ENCODE data around the gene CNOT3. TPM values are rescaled to one million over a fixed set of nuclear protein-coding genes. Genes with fewer than 3 reads are reported as not detected.

The CNOT3 gene
- total RNA-seq, 2 donors from 2014 or later = 22.4 to 51.4 TPM

- Histone ChIP-seq H3K4me1 (peaks cover 22% of the 10 kb centered on the region), H3K27ac (no peak overlapping the region), H3K9me3 (no peaks in the 10 kb centered on the region), H3K36me3 (replicated peaks in 1 of 2; ENCODE audit: insufficient read depth in 1 of 2, low read depth in 2 of 2) (peaks cover 0 to 6% of the 10 kb centered on the region in 2 donors), H3K4me3 (no peak overlapping the region), H3K27me3 (no peaks in the 10 kb centered on the region)
- ATAC-seq (no peak), DNase-seq (no peak)
- 97% methylated on average over 7 of the region's 7 CpGs for WGBS, 2 donors
- intact Hi-C loops (cut with DNase I) = no loop called here
- TF ChIP-seq POLR2A (IDR thresholded peaks at IDR 0.05) (no peak), CTCF (IDR thresholded peaks at IDR 0.05) (no peak)
These were observed 59.0 kb downstream of the CNOT3 start for GRCh38 chr19:54196536-54196935.

- ATAC-seq (no peak), DNase-seq (no peak)
- TF ChIP-seq POLR2A (IDR thresholded peaks at IDR 0.05) (no peak), CTCF (IDR thresholded peaks at IDR 0.05) (no peak)
- peaks cover 22% of the 10 kb centered on the region for H3K4me1 ChIP-seq
- no peak overlapping the region for H3K27ac ChIP-seq
- no peaks in the 10 kb centered on the region for H3K27me3 ChIP-seq
- no peak overlapping the region for H3K4me3 ChIP-seq
- 78 to 80% methylated on average over 3 of the region's 3 CpGs for WGBS, 2 donors
- peaks cover 0 to 8% of the 10 kb centered on the region in 2 donors for H3K36me3 ChIP-seq (replicated peaks in 1 of 2; ENCODE audit: insufficient read depth in 1 of 2, low read depth in 2 of 2)
- H3K9me3 ChIP-seq = no peaks in the 10 kb centered on the region
- intact Hi-C loops (cut with DNase I) = no loop called here
These were observed 59.6 kb downstream of the CNOT3 start for GRCh38 chr19:54197121-54197520.

- H3K4me3 ChIP-seq = no peak overlapping the region
- ATAC-seq (no peak), DNase-seq (no peak)
- H3K4me1 ChIP-seq = peaks cover 37% of the 10 kb centered on the region
- no peak overlapping the region for H3K27ac ChIP-seq
- intact Hi-C loops (cut with DNase I) = no loop called here
- no peaks in the 10 kb centered on the region for H3K27me3 ChIP-seq
- H3K36me3 ChIP-seq (replicated peaks in 1 of 2; ENCODE audit: insufficient read depth in 1 of 2, low read depth in 2 of 2) = peaks cover 0 to 9% of the 10 kb centered on the region in 2 donors
- H3K9me3 ChIP-seq = no peaks in the 10 kb centered on the region
- TF ChIP-seq CTCF (IDR thresholded peaks at IDR 0.05) = no peak
- 89 to 91% methylated on average over 16 of the region's 16 CpGs for WGBS, 2 donors
These were observed 61.8 kb downstream of the CNOT3 start for GRCh38 chr19:54199401-54199800.

GRCh38 chr19:54201172-54201701 is 63.7 kb downstream of the CNOT3 start:
- ATAC-seq (no peak), DNase-seq (no peak)
- no peak for TF ChIP-seq POLR2A (IDR thresholded peaks at IDR 0.05)
- TF ChIP-seq CTCF (IDR thresholded peaks at IDR 0.05) = no peak
- peaks cover 55% of the 10 kb centered on the region for H3K4me1 ChIP-seq
- intact Hi-C loops (cut with DNase I) = no loop called here
- no peaks in the 10 kb centered on the region for H3K27me3 ChIP-seq
- H3K27ac ChIP-seq = peak overlapping the region; percentile 81 to 97 (median 94)
- WGBS, 2 donors = 0% methylated on average over 15 to 28 of the region's 28 CpGs
- H3K4me3 ChIP-seq = peak overlapping the region; percentile 65 to 74
- no peaks in the 10 kb centered on the region for H3K9me3 ChIP-seq
- H3K36me3 ChIP-seq (replicated peaks in 1 of 2; ENCODE audit: insufficient read depth in 1 of 2, low read depth in 2 of 2) = peaks cover under 1 to 19% of the 10 kb centered on the region in 2 donors

GRCh38 chr19:54201980-54202379 is 64.4 kb downstream of the CNOT3 start:
- TF ChIP-seq POLR2A (IDR thresholded peaks at IDR 0.05) = no peak
- TF ChIP-seq CTCF (IDR thresholded peaks at IDR 0.05) = no peak
- Histone ChIP-seq H3K36me3 (replicated peaks in 1 of 2; ENCODE audit: insufficient read depth in 1 of 2, low read depth in 2 of 2) (peaks cover 5 to 24% of the 10 kb centered on the region in 2 donors), H3K27ac (peak overlapping the region in 3 of 4 donors; percentile 93 to 97 (median 94)), H3K9me3 (no peaks in the 10 kb centered on the region), H3K4me1 (peaks cover 63% of the 10 kb centered on the region), H3K27me3 (no peaks in the 10 kb centered on the region), H3K4me3 (peak overlapping the region in 1 of 2 donors; percentile 4)
- intact Hi-C loops (cut with DNase I) = no loop called here
- ATAC-seq = no peak
- DNase-seq = no peak
- 47 to 49% methylated on average over 13 of the region's 13 CpGs for WGBS, 2 donors

Measured in body of pancreas (tissue), 4 donors.